ENCODE measurements around the gene BABAM2. TPM values are rescaled to one million over a fixed set of nuclear protein-coding genes. Genes with fewer than 3 reads are reported as not detected.

Gene BABAM2
- total and polyA plus RNA-seq, 2 of the 4 experiments (the other 2 are of a cell fraction), result 20.9 to 23.1 TPM

DNA sequence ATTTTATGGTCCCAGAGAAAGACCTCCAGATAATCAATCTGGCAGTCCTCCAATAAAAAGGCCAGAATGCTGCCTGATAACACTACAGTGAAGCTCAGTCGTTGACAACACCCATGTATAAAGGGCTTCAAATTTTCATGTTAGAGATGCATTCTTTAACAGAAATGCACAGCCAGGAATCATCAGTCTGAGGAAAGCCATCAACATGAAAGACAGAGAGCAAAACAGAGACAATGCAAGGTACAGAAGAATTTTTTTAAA is 13.8 kb downstream of the BABAM2 start:
- no peaks in the 10 kb centered on the region for H3K36me3 ChIP-seq (ENCODE audit: control insufficient read depth, insufficient read depth, low read length)
- CTCF ChIA-PET, result no interaction called here
- H3K4ac ChIP-seq (ENCODE audit: low read depth, low read length), result no peak overlapping the region
- H3K4me3 ChIP-seq (ENCODE audit: insufficient read depth, low read depth, low read length), result no peak overlapping the region
- H3K9me3 ChIP-seq (ENCODE audit: control insufficient read depth, insufficient read depth, low read length), result no peaks in the 10 kb centered on the region
- peaks cover 4% of the 10 kb centered on the region; the same call in 1 of the 2 replicates for H3K4me1 ChIP-seq (ENCODE audit: control insufficient read depth, insufficient read depth, low read length)
- no peak overlapping the region for H4K91ac ChIP-seq (ENCODE audit: insufficient read depth, low read depth, low read length)
- no TSS peak for BruUV-seq (replicated peaks)
- H3K4me2 ChIP-seq (ENCODE audit: low read depth, low read length), result no peak overlapping the region
- no peaks in the 10 kb centered on the region for H4K20me1 ChIP-seq (ENCODE audit: insufficient read depth, low read length)
- no CpG with 5 or more reads among the region's 1 CpG for WGBS, 2 experiments (ENCODE audit: extremely low coverage in 2 of 2, insufficient read length in 1 of 2)
- TF ChIP-seq RFX5 (IDR thresholded peaks at IDR 0.05; ENCODE audit: low read depth, low read length), result no peak
- no peak for TF ChIP-seq FOS (IDR thresholded peaks at IDR 0.05; ENCODE audit: low read depth, low read length)
- TF ChIP-seq, protein P1, sequence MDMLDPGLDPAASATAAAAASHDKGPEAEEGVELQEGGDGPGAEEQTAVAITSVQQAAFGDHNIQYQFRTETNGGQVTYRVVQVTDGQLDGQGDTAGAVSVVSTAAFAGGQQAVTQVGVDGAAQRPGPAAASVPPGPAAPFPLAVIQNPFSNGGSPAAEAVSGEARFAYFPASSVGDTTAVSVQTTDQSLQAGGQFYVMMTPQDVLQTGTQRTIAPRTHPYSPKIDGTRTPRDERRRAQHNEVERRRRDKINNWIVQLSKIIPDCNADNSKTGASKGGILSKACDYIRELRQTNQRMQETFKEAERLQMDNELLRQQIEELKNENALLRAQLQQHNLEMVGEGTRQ (IDR thresholded peaks at IDR 0.05; ENCODE audit: low read depth, low read length), result no peak
- no peak for TF ChIP-seq CEBPB (IDR thresholded peaks at IDR 0.05; ENCODE audit: low read depth, low read length)
- no peak for TF ChIP-seq MAFK (IDR thresholded peaks at IDR 0.05; ENCODE audit: low read depth, low read length)
- H3K27me3 ChIP-seq (ENCODE audit: control insufficient read depth, insufficient read depth, low read length), result no peaks in the 10 kb centered on the region
- H2BK20ac ChIP-seq (ENCODE audit: low read depth, low read length), result no peak overlapping the region
- H3K56ac ChIP-seq (ENCODE audit: extremely low read depth, insufficient read depth, low read length), result no peak overlapping the region
- peaks cover 9 to 18% of the 10 kb centered on the region in 2 experiments; a peak in 3 of 4 replicates for H3K79me1 ChIP-seq (ENCODE audit: low read depth in 1 of 2, low read length in 2 of 2)
- no peak overlapping the region for H4K8ac ChIP-seq (ENCODE audit: low read depth in 2 of 2, low read length in 2 of 2)
- no peak overlapping the region for H2AK5ac ChIP-seq (ENCODE audit: low read depth, low read length)
- H2BK15ac ChIP-seq (ENCODE audit: low read depth, low read length), result no peak overlapping the region
- H3K27ac ChIP-seq (ENCODE audit: insufficient read depth, low read length), result no peak overlapping the region
- dilution Hi-C loops (cut with HindIII; ENCODE audit: low sequenced_read_pairs, unreplicated experiment), result no loop called here
- no peak overlapping the region for H4K5ac ChIP-seq (ENCODE audit: low read depth, low read length)
- ATAC-seq (ENCODE audit: low read depth) (no peak), DNase-seq (no peak)
- H3K9ac ChIP-seq (ENCODE audit: low read depth, low read length), result no peak overlapping the region
- H2BK5ac ChIP-seq (ENCODE audit: low read depth, low read length, poor library complexity, severe bottlenecking), result no peak overlapping the region
- no peak overlapping the region for H2AK9ac ChIP-seq (replicated peaks; ENCODE audit: low read depth, low read length, poor library complexity)
- in situ Hi-C loops (cut with MboI; ENCODE audit: low sequenced_read_pairs), result no loop called here
- no peak overlapping the region for H3K14ac ChIP-seq (replicated peaks; ENCODE audit: low read depth, low read length)
- H3K23ac ChIP-seq (ENCODE audit: low read depth, low read length), result no peak overlapping the region
- H2AFZ ChIP-seq (replicated peaks; ENCODE audit: low read length, poor library complexity), result no peak overlapping the region
- H3K9me1 ChIP-seq (ENCODE audit: insufficient read depth, low read length), result peaks cover 3% of the 10 kb centered on the region
- intact Hi-C loops (cut with micrococcal nuclease), result loop anchor here (5.0 kb wide), 1 partner anchor 33 kb away; no protein-coding TSS in a partner anchor
- POLR2A ChIA-PET (ENCODE audit: unreplicated experiment), result no interaction called here
- no peak overlapping the region for H3K18ac ChIP-seq (ENCODE audit: low read depth, low read length)
- no peak overlapping the region for H2BK120ac ChIP-seq (ENCODE audit: low read depth, low read length)
